ENCODE results near the gene FCGR2B.
"Not testable (repeated sequence)": the region's sequence is repeated elsewhere in the genome, so short reads cannot be mapped to it uniquely, and the experiment has no call there.

The FCGR2B gene

GRCh38 chr1:161719325-161719611, 56.3 kb downstream of the FCGR2B start:
- TF ChIP-seq CTCF (IDR thresholded peaks at IDR 0.05; ENCODE audit: extremely low read depth, missing control alignments): no peak
- no peak for DNase-seq (ENCODE audit: low spot score)

- no peak for TF ChIP-seq CTCF (IDR thresholded peaks at IDR 0.05; ENCODE audit: extremely low read depth, missing control alignments)
- DNase-seq (ENCODE audit: low spot score): no peak
These were observed 57.5 kb downstream of the FCGR2B start for GRCh38 chr1:161720422-161720821.

DNA sequence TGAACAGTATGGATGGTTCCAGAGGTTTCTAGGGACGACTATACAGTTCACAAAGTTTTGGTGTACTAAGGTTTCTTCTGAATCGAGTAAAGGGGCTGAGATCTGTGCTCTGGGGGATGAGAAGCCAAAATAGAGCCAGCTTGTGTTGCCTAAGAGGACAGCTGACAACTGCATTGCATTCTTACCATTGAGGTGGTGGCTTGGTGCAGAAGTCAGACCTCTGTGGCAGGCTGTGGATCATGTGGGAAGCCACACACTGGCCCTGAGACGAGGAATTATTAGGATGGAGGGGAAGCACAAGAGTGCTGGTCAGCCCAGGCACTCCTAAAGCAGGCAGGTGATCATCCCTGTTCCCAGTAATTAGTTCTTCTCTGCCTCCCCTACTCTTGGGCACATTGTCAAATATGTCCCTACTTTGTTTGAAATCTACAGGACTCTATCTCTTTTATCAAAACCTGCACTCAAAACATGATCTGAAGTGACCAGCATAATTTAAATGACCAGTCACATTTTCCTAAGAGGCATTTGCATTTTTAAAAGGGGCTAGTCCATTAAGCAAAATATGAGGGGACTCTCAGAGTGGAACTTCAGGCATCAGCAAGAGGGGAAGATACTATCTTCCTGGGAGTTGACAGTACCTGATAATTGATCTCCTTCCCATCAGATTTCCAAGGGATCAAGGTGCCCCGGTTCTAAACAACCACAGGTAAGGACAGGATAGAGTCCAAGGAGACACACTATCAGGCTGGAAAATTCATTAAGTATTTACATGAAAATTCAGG, 58.2 kb downstream of the FCGR2B start, which contains the start of gene FCRLB:
TSS of gene FCRLB (plus strand) at position 589 of the 782 bp plus-strand sequence. CDS start 1,129 bp downstream, outside the sequence.
- no peak for DNase-seq (ENCODE audit: low spot score)

GRCh38 chr1:161721738-161722343, 58.9 kb downstream of the FCGR2B start:
- DNase-seq (ENCODE audit: low spot score): no peak
- TF ChIP-seq CTCF (IDR thresholded peaks at IDR 0.05; ENCODE audit: extremely low read depth, missing control alignments): no peak

More for the DNA sequence above, 58.2 kb downstream of the FCGR2B start, which contains the start of gene FCRLB:
- TF ChIP-seq CTCF (IDR thresholded peaks at IDR 0.05; ENCODE audit: extremely low read depth, missing control alignments): no peak

DNA sequence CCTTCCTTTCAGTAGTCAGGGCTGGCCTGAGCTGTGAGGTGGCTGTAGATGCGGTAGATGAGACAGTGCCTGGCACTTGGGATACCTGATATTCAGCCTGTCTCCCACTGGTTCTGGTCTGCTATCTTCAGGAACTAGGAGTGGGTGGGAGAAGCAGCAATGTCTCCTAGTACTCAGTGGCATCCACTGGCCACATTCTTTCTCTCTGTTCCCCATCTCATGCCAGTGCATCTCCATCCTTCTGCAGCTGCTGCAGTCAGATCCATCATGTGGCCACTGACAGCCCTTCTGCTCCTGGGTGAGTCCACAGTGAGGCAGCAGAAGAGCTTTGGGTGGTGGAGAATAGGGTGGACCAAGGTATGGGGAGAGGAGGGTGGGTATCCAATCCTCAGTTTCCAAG, 59.5 kb downstream of the FCGR2B start:
- TF ChIP-seq CTCF (IDR thresholded peaks at IDR 0.05; ENCODE audit: extremely low read depth, missing control alignments): no peak

DNA sequence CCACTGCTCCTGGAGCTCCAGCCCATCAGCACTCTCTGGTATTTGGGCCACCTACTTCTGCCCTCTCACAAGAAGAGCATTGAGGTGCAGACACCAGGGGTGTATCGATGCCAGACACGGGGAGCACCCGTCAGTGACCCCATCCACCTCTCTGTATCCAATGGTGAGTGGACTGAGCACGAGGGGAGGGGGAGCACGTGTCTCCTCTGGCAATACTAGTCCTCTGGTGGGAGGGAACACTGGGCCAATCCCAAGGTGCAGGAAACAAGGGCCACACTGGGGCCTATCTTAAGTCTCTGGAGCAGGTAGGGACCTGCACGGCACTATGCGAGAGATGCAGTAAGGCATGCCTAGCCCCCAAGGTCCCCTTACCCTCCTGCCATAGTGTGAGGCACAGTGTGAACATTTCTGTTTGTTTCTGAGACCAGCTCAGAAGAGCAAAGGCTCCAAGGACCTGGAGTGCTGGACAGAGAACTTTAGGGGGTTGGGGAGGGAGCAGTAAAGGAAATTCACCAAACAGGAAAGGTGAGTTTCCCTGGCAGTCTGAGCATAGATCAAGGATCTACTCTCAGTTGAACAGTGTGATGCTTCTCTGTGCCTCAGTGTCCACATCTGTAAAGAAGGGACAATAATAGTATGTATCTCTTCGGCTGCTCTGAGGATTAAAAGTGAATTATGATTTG, 60.7 kb downstream of the FCGR2B start:
- no peak for DNase-seq (ENCODE audit: low spot score)
- TF ChIP-seq CTCF (IDR thresholded peaks at IDR 0.05; ENCODE audit: extremely low read depth, missing control alignments): no peak

More for the DNA sequence above, 59.5 kb downstream of the FCGR2B start:
- no peak for DNase-seq (ENCODE audit: low spot score)

DNA sequence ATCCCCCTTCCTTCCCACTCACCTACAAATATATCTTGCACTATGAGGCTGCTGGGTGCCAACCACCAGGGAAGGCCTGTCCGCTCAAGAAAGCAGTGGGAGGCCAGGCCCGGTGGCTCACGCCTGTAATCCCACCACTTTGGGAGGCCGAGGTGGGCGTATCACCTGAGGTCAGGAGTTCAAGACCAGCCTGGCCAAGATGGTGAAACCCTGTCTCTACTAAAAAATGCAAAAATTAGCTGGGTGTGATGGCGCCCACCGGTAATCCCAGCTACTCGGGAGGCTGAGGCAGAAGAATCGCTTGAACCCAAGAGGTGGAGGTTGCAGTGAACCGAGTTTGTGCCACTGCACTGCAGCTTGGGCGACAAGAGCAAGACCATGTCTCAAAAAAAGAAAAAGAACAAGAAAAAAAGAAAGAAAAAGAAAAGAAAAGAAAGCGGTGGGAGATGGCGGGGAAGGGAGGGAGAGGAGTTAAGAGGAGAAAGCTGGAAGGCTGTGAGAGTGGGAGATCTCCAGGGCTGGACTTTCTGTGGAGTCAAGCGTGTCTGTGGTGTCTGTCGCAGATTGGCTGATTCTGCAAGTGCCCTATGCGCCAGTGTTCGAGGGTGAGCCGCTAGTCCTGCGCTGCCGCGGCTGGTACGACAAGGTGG, 62.4 kb downstream of the FCGR2B start:
- DNase-seq (ENCODE audit: low spot score): not testable (repeated sequence)
